ENCODE results near the gene KLHDC4.
A peak's percentile ranks its signal among the peaks of the same experiment; 100 is the strongest.

KLHDC4 gene

DNA sequence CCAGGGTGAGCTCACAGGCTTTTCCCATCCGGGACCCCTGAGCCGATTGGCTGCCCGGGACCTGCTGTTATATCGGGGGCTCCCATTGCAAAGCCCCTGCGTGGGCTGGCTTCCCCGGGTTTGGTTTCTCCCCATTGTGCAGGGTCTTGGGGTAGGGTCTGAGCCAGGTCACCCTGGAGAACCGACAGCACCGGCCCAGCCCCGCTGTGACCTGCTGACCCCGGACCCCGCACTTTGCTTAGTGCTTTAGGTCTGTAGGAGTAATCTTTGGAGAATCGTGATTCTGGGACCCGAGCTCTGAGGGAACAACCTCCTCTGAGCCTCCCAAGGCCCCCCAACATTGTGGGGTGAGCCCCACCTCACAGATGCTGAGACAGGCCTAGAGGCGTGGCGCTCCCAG is 100.6 kb downstream of the KLHDC4 start:
- DNase-seq (ENCODE audit: low spot score in 2 of 2), result no peak
- Mint-ChIP-seq H3K36me3 (no peaks in the 10 kb centered on the region), H3K27ac (no peak overlapping the region), H3K4me3 (no peak overlapping the region), H3K4me1 (no peaks in the 10 kb centered on the region), H3K9me3 (no peaks in the 10 kb centered on the region)
- no peak for ATAC-seq

DNA sequence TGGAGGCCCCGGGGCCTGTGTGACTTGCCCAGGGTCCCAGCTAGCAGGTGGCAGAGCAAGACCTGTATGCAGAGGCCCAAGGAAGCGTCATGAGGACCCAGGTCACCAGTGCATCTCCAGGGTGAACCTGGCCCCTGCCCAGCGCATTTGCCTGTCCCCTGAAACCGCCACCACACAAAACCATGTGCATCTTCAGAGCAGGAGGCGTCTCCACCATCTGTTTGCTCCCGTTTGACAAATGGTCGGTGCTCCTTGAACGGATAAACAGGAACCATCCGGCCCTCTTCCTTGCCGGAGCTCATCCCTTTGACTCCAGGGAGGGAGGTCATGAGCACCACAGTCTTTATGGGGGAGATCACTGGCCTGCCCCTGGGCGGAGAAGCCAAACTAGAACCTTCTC is 101.0 kb downstream of the KLHDC4 start:
- no peak overlapping the region for H3K4me3 Mint-ChIP-seq

DNA sequence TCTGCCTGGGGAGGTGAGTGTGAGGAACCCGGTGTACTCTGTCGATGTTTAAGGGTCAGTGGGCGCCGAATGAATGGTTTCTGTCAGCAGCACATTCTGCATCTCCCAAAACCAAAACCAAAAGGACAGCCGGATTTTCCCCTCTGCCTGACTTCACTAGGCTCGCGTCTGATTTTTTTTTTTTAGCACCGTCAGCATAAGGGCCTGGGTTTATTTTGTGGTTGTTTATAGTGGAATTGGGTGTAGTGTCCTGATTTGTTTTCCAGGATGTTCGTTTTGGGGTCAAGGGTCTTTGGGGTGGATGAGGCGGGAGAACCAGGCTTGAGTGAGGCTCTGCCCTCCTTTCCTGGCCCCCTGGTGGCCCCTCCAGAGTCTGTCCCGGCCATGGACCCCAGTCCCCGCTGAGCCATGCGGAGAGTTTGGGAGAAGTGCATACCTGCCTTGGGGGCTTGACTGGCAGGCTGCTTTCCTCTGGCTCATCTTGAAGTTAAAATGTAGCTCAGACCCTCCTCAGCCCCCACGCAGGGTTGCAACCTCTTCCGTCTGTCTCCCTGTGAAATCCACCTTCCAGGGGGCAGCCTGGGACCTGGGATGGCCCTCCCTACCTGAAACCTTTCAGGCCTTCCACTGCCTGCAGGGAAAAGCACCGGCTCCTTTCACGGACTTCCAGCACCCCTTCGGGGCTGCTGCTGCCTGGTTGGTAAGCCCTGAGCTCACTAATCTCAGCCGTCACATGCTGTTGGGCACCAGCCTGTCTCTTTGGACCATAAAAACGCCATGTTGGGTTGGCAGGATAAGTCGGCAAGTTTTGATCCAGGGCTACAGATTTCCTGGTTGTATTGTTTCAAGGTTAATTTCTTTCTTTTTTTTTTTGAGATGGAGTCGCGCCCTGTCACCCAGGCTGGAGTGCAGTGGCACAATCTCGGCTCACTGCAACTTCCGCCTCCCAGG is 103.3 kb downstream of the KLHDC4 start:
- DNase-seq (ENCODE audit: low spot score in 2 of 2) (no peak), ATAC-seq (no peak)
- H3K9me3 Mint-ChIP-seq, result no peaks in the 10 kb centered on the region
- H3K36me3 Mint-ChIP-seq, result no peaks in the 10 kb centered on the region
- no peak overlapping the region for H3K27ac Mint-ChIP-seq
- no peak overlapping the region for H3K4me3 Mint-ChIP-seq
- H3K4me1 Mint-ChIP-seq, result no peaks in the 10 kb centered on the region

More for the DNA sequence above, 101.0 kb downstream of the KLHDC4 start:
- no peak overlapping the region for H3K27ac Mint-ChIP-seq
- DNase-seq (ENCODE audit: low spot score in 2 of 2) (no peak), ATAC-seq (no peak)
- H3K4me1 Mint-ChIP-seq, result no peaks in the 10 kb centered on the region
- no peaks in the 10 kb centered on the region for H3K36me3 Mint-ChIP-seq
- H3K9me3 Mint-ChIP-seq, result no peaks in the 10 kb centered on the region

DNA sequence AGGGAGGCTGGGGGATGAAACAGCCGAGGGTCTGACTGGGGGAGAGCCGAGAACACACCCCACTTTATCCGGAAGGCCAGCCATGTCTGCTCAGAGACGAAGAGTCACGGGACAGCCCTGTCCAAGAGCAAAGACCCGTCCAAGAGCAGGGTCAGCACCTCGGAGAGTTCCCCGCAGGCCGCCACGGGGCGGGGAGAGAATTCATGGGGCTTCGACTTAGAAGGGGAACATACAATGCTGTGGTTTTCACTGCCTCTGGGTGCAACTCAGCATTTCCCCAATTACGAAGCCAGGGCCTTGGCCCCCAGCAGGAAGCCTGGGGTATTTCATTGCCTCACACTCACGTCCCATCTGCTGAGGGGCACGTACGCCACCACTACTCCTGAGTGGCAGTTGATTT is 104.2 kb downstream of the KLHDC4 start:
- ATAC-seq (peak; percentile 67), DNase-seq (ENCODE audit: low spot score in 2 of 2) (peak in 1 of 2 donors; percentile 54)
- no peaks in the 10 kb centered on the region for H3K9me3 Mint-ChIP-seq
- no peak overlapping the region for H3K27ac Mint-ChIP-seq
- no peak overlapping the region for H3K4me3 Mint-ChIP-seq
- H3K4me1 Mint-ChIP-seq, result no peaks in the 10 kb centered on the region
- no peaks in the 10 kb centered on the region for H3K36me3 Mint-ChIP-seq

DNA sequence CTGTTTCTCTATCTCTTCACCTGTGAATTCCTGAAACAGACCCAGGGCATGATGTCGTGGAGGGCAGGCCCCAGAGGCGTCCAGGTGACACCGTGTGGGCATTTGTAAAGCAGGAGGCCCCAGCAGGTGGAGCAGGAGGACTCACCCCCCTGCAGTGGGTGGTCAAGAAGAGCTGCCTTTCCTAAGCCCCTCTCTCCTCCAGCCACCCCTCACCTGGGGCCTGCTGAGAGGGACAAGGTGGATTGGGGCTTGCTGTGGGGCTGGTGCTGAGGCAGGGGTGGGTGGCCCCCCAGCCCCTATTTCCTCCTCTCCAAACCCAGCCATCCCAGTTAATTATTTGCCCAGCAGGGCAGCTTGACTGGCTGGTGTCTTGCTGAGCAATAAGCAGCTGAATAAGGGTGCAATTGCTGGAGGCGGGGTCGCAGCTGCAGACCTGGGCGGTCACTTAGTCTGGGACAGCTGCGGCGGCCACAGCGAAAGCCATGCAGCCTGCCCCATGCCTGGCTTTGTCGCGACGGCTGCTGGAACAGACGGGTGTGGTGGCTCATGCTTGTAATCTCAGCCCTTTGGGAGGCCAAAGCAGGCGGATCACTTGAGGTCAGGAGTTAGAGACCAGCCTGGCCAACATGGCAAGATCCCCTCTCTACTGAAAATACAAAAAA is 107.1 kb downstream of the KLHDC4 start:
- no peak for ATAC-seq
- no peak overlapping the region for H3K27ac Mint-ChIP-seq
- no peak overlapping the region for H3K4me3 Mint-ChIP-seq
- no peaks in the 10 kb centered on the region for H3K36me3 Mint-ChIP-seq
- H3K9me3 Mint-ChIP-seq, result no peaks in the 10 kb centered on the region
- H3K4me1 Mint-ChIP-seq, result no peaks in the 10 kb centered on the region
- DNase-seq (ENCODE audit: low spot score in 2 of 2), result no peak

Data from stimulated activated effector memory CD8-positive, alpha-beta T cell treated with anti-CD3 and anti-CD28 coated beads, Interleukin-12 subunit alpha, Interleukin-12 subunit beta, amount 100 ng/mL, for 72 hours (primary cell).